Tibial nerve (tissue), 4 donors: ENCODE results near the gene ZFAND3.

ENCODE experiments used
- CTCF ChIP-seq, 5 experiments: fragments of 200-600 bp in 3 of 5; fragments of 450-650 bp in 2 of 5; sonication (generic) in 3 of 5; IDR thresholded peaks; one replicate each; pipeline ENCODE4 v1.5.1; 2016 to 2019; ENCODE audit warnings: antibody characterized with exemption in 5 of 5, mild to moderate bottlenecking in 3 of 5, moderate library complexity in 2 of 5
- EP300 ChIP-seq, 2 donors: sonication (generic); formaldehyde crosslinking; IDR thresholded peaks; one replicate each; pipeline ENCODE4 v1.6.1; 2017; ENCODE audit warnings: antibody characterized with exemption in 2 of 2, mild to moderate bottlenecking in 1 of 2
- POLR2A ChIP-seq, 2 donors: fragments of 450-650 bp; IDR thresholded peaks; one replicate each; pipeline ENCODE4 v1.6.1; 2017; ENCODE audit warnings: antibody characterized with exemption in 2 of 2, mild to moderate bottlenecking in 2 of 2, moderate library complexity in 2 of 2

- TF ChIP-seq CTCF (IDR thresholded peaks at IDR 0.05) (no peak), POLR2A (IDR thresholded peaks at IDR 0.05) (no peak), EP300 (IDR thresholded peaks at IDR 0.05) (no peak)
These were observed 360.4 kb downstream of the ZFAND3 start for GRCh38 chr6:38179794-38180430.
